Progenitor cell of endocrine pancreas (in vitro differentiated cells): ENCODE results near the gene NDOR1. TPM values are rescaled to one million over a fixed set of nuclear protein-coding genes. Genes with fewer than 3 reads are reported as not detected.

Source experiments
- DNase-seq: peaks from one replicate; pipeline ENCODE4 v3.0.0; 2021; ENCODE audit warnings: low spot score; ENCODE audit not compliant: unreplicated experiment
- H3K27ac Mint-ChIP-seq: 2 replicates; pipeline ENCODE4 v1.8.0; 2021; ENCODE audit warnings: mild to moderate bottlenecking, moderate library complexity, mixed read lengths
- H3K27me3 Mint-ChIP-seq: 2 replicates; pipeline ENCODE4 v1.8.0; 2021; ENCODE audit warnings: mixed read lengths
- H3K36me3 Mint-ChIP-seq: 2 replicates; pipeline ENCODE4 v1.8.0; 2022; ENCODE audit warnings: mixed read lengths; ENCODE audit not compliant: insufficient read depth
- H3K4me1 Mint-ChIP-seq: 2 replicates; pipeline ENCODE4 v1.8.0; 2021; ENCODE audit warnings: low read depth, mixed read lengths
- H3K4me3 Mint-ChIP-seq: 2 replicates; pipeline ENCODE4 v1.8.0; 2021; ENCODE audit warnings: low read depth, mild to moderate bottlenecking, moderate library complexity, mixed read lengths
- H3K9me3 Mint-ChIP-seq: 2 replicates; pipeline ENCODE4 v1.8.0; 2021; ENCODE audit warnings: low read depth, mixed read lengths
- CTCF ChIP-seq: fragments of 200-600 bp; sonication (generic); IDR thresholded peaks from one replicate; pipeline ENCODE4 v1.5.0; 2021; ENCODE audit warnings: antibody characterized with exemption, mild to moderate bottlenecking; ENCODE audit not compliant: unreplicated experiment
- total RNA-seq: library from RNA; stranded (reverse); gene quantifications from 2 replicates; pipeline ENCODE4 v1.2.1, GENCODE V29; 2021

The NDOR1 gene
- total RNA-seq, 1 donor from 2014 or later: 37.4 TPM

GRCh38 chr9:137166380-137167229, 38.9 kb upstream of the NDOR1 start:
- Mint-ChIP-seq H3K27ac (no peak overlapping the region), H3K9me3 (no peaks in the 10 kb centered on the region), H3K27me3 (peaks cover 46% of the 10 kb centered on the region), H3K4me3 (no peak overlapping the region), H3K36me3 (no peaks in the 10 kb centered on the region), H3K4me1 (no peaks in the 10 kb centered on the region)
- no peak for DNase-seq
- TF ChIP-seq CTCF: no peak

GRCh38 chr9:137167277-137167746, 38.2 kb upstream of the NDOR1 start:
- H3K27ac Mint-ChIP-seq: no peak overlapping the region
- H3K4me3 Mint-ChIP-seq: no peak overlapping the region
- H3K27me3 Mint-ChIP-seq: peaks cover 43% of the 10 kb centered on the region
- H3K9me3 Mint-ChIP-seq: no peaks in the 10 kb centered on the region
- no peaks in the 10 kb centered on the region for H3K4me1 Mint-ChIP-seq
- DNase-seq: no peak
- TF ChIP-seq CTCF: no peak
- no peaks in the 10 kb centered on the region for H3K36me3 Mint-ChIP-seq

GRCh38 chr9:137167747-137168572, 37.5 kb upstream of the NDOR1 start:
- Mint-ChIP-seq H3K27ac (no peak overlapping the region), H3K4me1 (no peaks in the 10 kb centered on the region), H3K36me3 (no peaks in the 10 kb centered on the region), H3K9me3 (no peaks in the 10 kb centered on the region), H3K4me3 (no peak overlapping the region), H3K27me3 (peaks cover 39% of the 10 kb centered on the region)
- TF ChIP-seq CTCF: no peak
- DNase-seq: no peak

- Mint-ChIP-seq H3K27ac (no peak overlapping the region), H3K4me1 (no peaks in the 10 kb centered on the region), H3K9me3 (no peaks in the 10 kb centered on the region), H3K27me3 (peaks cover 40% of the 10 kb centered on the region), H3K4me3 (no peak overlapping the region), H3K36me3 (no peaks in the 10 kb centered on the region)
- TF ChIP-seq CTCF: no peak
- no peak for DNase-seq
These were observed 37.0 kb upstream of the NDOR1 start for GRCh38 chr9:137168573-137168903.

- H3K4me1 Mint-ChIP-seq: no peaks in the 10 kb centered on the region
- no peak for TF ChIP-seq CTCF
- peak overlapping the region; percentile 55 for H3K4me3 Mint-ChIP-seq
- DNase-seq: peak; percentile 49
- H3K27me3 Mint-ChIP-seq: peaks cover 37% of the 10 kb centered on the region
- no peaks in the 10 kb centered on the region for H3K9me3 Mint-ChIP-seq
- no peak overlapping the region for H3K27ac Mint-ChIP-seq
- H3K36me3 Mint-ChIP-seq: no peaks in the 10 kb centered on the region
These were observed 36.3 kb upstream of the NDOR1 start for GRCh38 chr9:137168904-137169856.
